Right atrium auricular region (tissue), 2 donors: ENCODE data around the gene RPH3AL. TPM values are rescaled to one million over a fixed set of nuclear protein-coding genes. Genes with fewer than 3 reads are reported as not detected.
A peak's percentile ranks its signal among the peaks of the same experiment; 100 is the strongest.

ENCODE experiments used
- DNase-seq: peaks from one replicate; pipeline ENCODE4 v3.0.0-alpha.2; 2019; ENCODE audit warnings: low spot score
- H3K27ac ChIP-seq, 2 donors: fragments of 200-600 bp; sonication (generic); 1 replicate in 1 of 2; 2 replicates in 1 of 2; pipeline ENCODE4 v1.5.1; 2016 to 2019
- H3K27me3 ChIP-seq, 2 donors: fragments of 200-600 bp; sonication (generic); one replicate each; pipeline versions ENCODE4 v1.5.1 to v1.6.0; 2017 to 2019
- H3K36me3 ChIP-seq: fragments of 200-600 bp; sonication (generic); one replicate; pipeline ENCODE4 v1.5.1; 2016
- H3K4me1 ChIP-seq, 2 donors: fragments of 200-600 bp; sonication (generic); one replicate each; pipeline versions ENCODE4 v1.5.1 to v1.6.0; 2017 to 2019
- H3K4me3 ChIP-seq, 2 donors: fragments of 200-600 bp; sonication (generic); 1 replicate in 1 of 2; 2 replicates in 1 of 2; pipeline ENCODE4 v1.5.1; 2017 to 2019; ENCODE audit warnings: mild to moderate bottlenecking in 1 of 2, moderate library complexity in 1 of 2
- H3K9me3 ChIP-seq, 2 donors: fragments of 200-600 bp; sonication (generic); one replicate each; pipeline ENCODE4 v1.5.1; 2019
- total RNA-seq, 2 donors: library from RNA; depleted of rRNA; stranded (reverse); fragments of >200 nt; gene quantifications; one replicate each; pipeline ENCODE4 v1.1.0, GENCODE V29; 2016
- TF ChIP-seq, protein P1 (sequence below), 2 donors: fragments of 200-600 bp; sonication (generic); IDR thresholded peaks; one replicate each; pipeline ENCODE4 v1.5.1; 2019; ENCODE audit warnings: antibody characterized with exemption in 2 of 2

Gene RPH3AL
- total RNA-seq, 2 donors from 2014 or later = 7.2 to 13.1 TPM

DNA sequence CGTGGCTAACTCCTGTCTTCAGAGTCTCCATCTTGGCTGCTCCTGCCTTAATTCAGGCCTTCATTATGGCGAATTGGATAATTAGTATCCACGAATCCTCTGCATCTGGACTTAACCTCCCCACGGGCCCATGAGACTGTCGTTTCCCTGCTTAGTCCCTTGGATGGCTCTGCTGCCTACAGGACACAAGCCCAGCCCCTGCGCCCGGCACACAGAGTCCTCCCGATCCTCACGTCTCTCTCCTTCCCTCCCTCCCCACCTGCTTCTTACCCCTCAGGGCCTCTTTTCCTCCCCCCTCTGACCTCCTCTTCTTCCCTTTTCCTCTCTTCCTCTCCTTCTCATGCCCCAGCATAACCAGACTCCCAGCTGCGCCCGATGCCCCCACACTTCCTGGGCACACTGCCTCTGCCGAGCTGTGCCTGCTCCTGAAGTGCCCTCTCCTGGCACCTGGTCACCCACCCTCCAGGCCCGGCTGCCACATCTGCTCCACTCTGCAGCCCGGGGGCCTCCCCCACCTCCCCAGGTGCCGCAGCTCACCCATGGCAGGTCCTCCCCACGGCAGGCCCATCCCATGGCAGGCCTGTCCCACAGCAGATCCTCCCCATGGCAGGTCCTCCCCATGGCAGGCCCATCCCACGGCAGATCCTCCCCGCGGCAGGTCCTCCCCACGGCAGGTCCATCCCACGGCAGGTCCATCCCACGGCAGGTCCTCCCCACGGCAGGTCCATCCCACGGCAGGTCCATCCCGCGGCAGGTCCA, 45.9 kb downstream of the RPH3AL start:
- Histone ChIP-seq H3K27me3 (no peaks in the 10 kb centered on the region), H3K4me3 (no peak overlapping the region), H3K9me3 (no peaks in the 10 kb centered on the region), H3K27ac (no peak overlapping the region), H3K4me1 (peaks cover 0 to 20% of the 10 kb centered on the region in 2 donors), H3K36me3 (no peaks in the 10 kb centered on the region)
- DNase-seq = no peak
- TF ChIP-seq, protein P1, sequence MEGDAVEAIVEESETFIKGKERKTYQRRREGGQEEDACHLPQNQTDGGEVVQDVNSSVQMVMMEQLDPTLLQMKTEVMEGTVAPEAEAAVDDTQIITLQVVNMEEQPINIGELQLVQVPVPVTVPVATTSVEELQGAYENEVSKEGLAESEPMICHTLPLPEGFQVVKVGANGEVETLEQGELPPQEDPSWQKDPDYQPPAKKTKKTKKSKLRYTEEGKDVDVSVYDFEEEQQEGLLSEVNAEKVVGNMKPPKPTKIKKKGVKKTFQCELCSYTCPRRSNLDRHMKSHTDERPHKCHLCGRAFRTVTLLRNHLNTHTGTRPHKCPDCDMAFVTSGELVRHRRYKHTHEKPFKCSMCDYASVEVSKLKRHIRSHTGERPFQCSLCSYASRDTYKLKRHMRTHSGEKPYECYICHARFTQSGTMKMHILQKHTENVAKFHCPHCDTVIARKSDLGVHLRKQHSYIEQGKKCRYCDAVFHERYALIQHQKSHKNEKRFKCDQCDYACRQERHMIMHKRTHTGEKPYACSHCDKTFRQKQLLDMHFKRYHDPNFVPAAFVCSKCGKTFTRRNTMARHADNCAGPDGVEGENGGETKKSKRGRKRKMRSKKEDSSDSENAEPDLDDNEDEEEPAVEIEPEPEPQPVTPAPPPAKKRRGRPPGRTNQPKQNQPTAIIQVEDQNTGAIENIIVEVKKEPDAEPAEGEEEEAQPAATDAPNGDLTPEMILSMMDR (IDR thresholded peaks at IDR 0.05) = no peak

DNA sequence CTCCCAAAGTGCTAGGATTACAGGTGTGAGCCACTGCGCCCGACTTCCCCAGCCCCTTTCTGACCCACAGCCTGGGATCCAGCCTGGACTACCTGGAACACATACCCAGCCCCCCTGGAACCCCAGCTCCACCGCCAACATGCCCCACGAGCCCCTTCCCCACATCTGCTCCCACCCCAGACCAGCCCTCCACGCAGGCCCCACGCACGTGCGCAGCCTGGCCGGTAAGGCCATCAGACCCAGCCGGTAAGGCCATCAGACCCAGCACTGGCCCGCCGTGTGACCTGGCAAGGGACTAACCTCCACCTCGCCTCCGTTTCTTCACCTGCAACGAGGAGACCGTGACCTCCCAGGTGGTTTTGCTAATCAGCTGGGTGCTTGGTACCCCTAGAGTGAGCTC, 46.5 kb downstream of the RPH3AL start:
- Histone ChIP-seq H3K36me3 (no peaks in the 10 kb centered on the region), H3K9me3 (no peaks in the 10 kb centered on the region), H3K4me1 (peaks cover 0 to 25% of the 10 kb centered on the region in 2 donors), H3K27me3 (no peaks in the 10 kb centered on the region), H3K27ac (no peak overlapping the region), H3K4me3 (no peak overlapping the region)
- TF ChIP-seq, protein P1 (IDR thresholded peaks at IDR 0.05) = no peak
- DNase-seq = no peak

DNA sequence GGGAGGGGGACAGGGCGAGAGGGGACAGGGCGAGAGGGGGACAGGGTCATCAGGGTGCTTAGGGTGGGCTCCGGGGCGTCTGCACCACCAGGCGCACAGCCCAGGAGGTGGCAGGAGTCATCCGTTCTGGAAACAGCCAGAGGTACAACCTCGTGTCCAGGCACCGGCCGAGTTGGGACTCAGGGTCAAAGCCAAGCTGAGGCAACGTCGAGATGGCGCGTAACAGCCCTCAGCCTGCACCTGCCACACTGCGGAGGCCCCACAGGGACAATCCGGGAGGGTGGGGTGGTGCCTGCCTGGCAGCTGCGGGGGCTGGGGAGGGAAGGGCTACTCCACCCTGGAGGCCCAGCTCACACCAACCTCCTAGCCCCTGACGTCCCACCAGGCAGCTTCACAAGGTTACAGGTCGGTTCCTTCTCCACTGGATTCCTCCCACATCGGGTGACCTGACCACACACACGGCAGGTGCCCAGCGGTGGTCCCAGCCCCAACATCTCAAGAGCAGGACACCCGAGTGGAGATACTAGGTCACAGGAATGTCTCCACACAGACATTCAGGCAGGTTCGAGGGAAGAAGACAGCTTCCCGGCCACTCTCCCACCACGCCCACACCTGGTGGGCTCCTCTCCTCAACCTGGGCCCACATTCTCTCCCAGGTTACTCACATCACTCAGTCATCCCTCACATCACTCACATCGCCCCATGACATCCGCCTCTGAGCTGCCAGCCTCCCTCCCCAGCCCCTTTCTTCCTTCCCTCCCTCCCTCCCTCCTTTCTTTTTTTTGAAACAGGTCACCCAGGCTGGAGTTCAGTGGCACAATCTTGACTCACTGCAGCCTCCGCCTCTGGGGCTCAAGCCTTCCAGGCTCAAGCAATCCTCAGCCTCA, 47.3 kb downstream of the RPH3AL start:
- Histone ChIP-seq H3K27me3 (no peaks in the 10 kb centered on the region), H3K4me3 (no peak overlapping the region), H3K9me3 (no peaks in the 10 kb centered on the region), H3K36me3 (no peaks in the 10 kb centered on the region), H3K4me1 (peaks cover 0 to 25% of the 10 kb centered on the region in 2 donors), H3K27ac (no peak overlapping the region)
- no peak for DNase-seq
- TF ChIP-seq, protein P1 (IDR thresholded peaks at IDR 0.05) = no peak

DNA sequence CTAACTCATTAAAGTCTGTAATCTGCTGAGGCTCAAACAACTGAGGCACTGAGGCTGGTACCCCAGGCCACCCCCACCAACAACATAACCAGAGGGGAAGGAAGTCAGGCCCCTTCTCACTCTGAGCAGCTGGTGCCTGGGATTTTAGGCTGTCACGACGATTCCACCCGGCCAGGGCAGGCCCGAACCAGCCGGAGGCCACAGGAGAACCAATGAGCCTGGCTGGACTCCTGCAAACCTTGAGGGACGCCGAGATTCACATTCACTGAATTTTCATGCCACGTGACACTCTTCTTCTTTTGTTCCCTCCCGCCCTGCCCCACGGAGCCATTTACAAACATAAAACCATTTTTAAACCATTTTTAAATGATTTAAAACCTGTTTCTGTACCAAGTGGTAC, 48.1 kb downstream of the RPH3AL start:
- TF ChIP-seq, protein P1 (IDR thresholded peaks at IDR 0.05) = no peak
- DNase-seq = no peak

DNA sequence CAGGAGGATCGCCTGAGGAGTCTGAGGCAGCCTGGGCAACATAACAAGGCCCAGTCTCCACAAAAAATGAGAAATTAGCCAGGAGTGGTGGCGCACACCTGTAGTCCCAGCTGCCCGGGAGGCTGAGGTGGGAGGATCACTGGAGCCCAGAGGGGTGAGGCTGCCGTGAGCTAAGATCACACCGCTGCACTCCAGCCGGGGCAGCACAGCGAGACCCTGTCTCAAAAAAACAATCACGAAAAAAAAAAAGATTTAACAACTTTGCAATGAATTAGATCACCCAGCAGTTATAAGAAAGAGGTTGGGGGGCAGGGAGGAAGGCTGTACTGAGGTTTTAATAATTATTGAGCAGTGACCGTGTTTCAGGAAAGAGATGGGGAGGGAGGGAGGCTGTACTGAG, 49.4 kb downstream of the RPH3AL start:
- peaks cover 0 to 38% of the 10 kb centered on the region in 2 donors for H3K4me1 ChIP-seq
- no peaks in the 10 kb centered on the region for H3K36me3 ChIP-seq
- TF ChIP-seq, protein P1 (IDR thresholded peaks at IDR 0.05) = no peak
- no peak overlapping the region for H3K27ac ChIP-seq
- no peak for DNase-seq
- H3K27me3 ChIP-seq = no peaks in the 10 kb centered on the region
- no peaks in the 10 kb centered on the region for H3K9me3 ChIP-seq
- H3K4me3 ChIP-seq = no peak overlapping the region

More for the DNA sequence above, 48.1 kb downstream of the RPH3AL start:
- Histone ChIP-seq H3K27ac (peak overlapping the region in 1 of 2 donors; percentile 55), H3K36me3 (no peaks in the 10 kb centered on the region), H3K9me3 (no peaks in the 10 kb centered on the region), H3K4me1 (peaks cover 0 to 28% of the 10 kb centered on the region in 2 donors), H3K4me3 (no peak overlapping the region), H3K27me3 (no peaks in the 10 kb centered on the region)
